ENCODE measurements around the gene CRADD. TPM values are rescaled to one million over a fixed set of nuclear protein-coding genes. Genes with fewer than 3 reads are reported as not detected.
A peak's percentile ranks its signal among the peaks of the same experiment; 100 is the strongest.
"Not testable (repeated sequence)": the region's sequence is repeated elsewhere in the genome, so short reads cannot be mapped to it uniquely, and the experiment has no call there.

Gene CRADD
- total RNA-seq, 1 experiment from 2014 or later = 14.3 TPM

GRCh38 chr12:93857991-93858447 lies 180.8 kb downstream of the CRADD start:
- no peak overlapping the region for H3K27ac ChIP-seq
- H3K9me3 ChIP-seq (replicated peaks) = no peaks in the 10 kb centered on the region
- H3K4me1 ChIP-seq (replicated peaks) = peaks cover 7% of the 10 kb centered on the region
- H3K27me3 ChIP-seq (replicated peaks) = no peaks in the 10 kb centered on the region
- H3K4me3 ChIP-seq = no peak overlapping the region
- DNase-seq (ENCODE audit: low read depth in 1 of 2, low spot score in 2 of 2) = peak in 1 of 2 experiments; percentile 21
- H3K36me3 ChIP-seq = no peaks in the 10 kb centered on the region

GRCh38 chr12:93860668-93861373 lies 183.6 kb downstream of the CRADD start:
- H3K9me3 ChIP-seq (replicated peaks) = peaks cover 3% of the 10 kb centered on the region; the same call in 1 of the 2 replicates
- peaks cover 7% of the 10 kb centered on the region for H3K4me1 ChIP-seq (replicated peaks)
- H3K27me3 ChIP-seq (replicated peaks) = no peaks in the 10 kb centered on the region
- no peak overlapping the region for H3K4me3 ChIP-seq
- H3K27ac ChIP-seq = no peak overlapping the region
- H3K36me3 ChIP-seq = no peaks in the 10 kb centered on the region
- no peak for DNase-seq (ENCODE audit: low read depth in 1 of 2, low spot score in 2 of 2)

- no peak overlapping the region for H3K4me3 ChIP-seq
- H3K27ac ChIP-seq = no peak overlapping the region
- H3K9me3 ChIP-seq (replicated peaks) = peaks cover 5% of the 10 kb centered on the region
- peaks cover 7% of the 10 kb centered on the region for H3K4me1 ChIP-seq (replicated peaks)
- H3K36me3 ChIP-seq = no peaks in the 10 kb centered on the region
- no peak for DNase-seq (ENCODE audit: low read depth in 1 of 2, low spot score in 2 of 2)
- no peaks in the 10 kb centered on the region for H3K27me3 ChIP-seq (replicated peaks)
These were observed 185.2 kb downstream of the CRADD start for GRCh38 chr12:93862424-93862823.

GRCh38 chr12:93865751-93866150 lies 188.6 kb downstream of the CRADD start:
- DNase-seq (ENCODE audit: low read depth in 1 of 2, low spot score in 2 of 2) = no peak
- Histone ChIP-seq H3K27ac (no peak overlapping the region), H3K4me1 (replicated peaks) (no peaks in the 10 kb centered on the region), H3K9me3 (replicated peaks) (peaks cover 5% of the 10 kb centered on the region), H3K27me3 (replicated peaks) (no peaks in the 10 kb centered on the region), H3K36me3 (no peaks in the 10 kb centered on the region), H3K4me3 (no peak overlapping the region)

GRCh38 chr12:93868771-93869170 lies 191.6 kb downstream of the CRADD start:
- Histone ChIP-seq H3K27ac (no peak overlapping the region), H3K36me3 (no peaks in the 10 kb centered on the region), H3K9me3 (replicated peaks) (peaks cover 10% of the 10 kb centered on the region), H3K27me3 (replicated peaks) (no peaks in the 10 kb centered on the region), H3K4me3 (no peak overlapping the region), H3K4me1 (replicated peaks) (no peaks in the 10 kb centered on the region)
- DNase-seq (ENCODE audit: low read depth in 1 of 2, low spot score in 2 of 2) = no peak

GRCh38 chr12:93870020-93870795 lies 193.0 kb downstream of the CRADD start:
- Histone ChIP-seq H3K27me3 (replicated peaks) (no peaks in the 10 kb centered on the region), H3K36me3 (no peaks in the 10 kb centered on the region), H3K27ac (no peak overlapping the region), H3K4me3 (no peak overlapping the region), H3K9me3 (replicated peaks) (peaks cover 10% of the 10 kb centered on the region), H3K4me1 (replicated peaks) (no peaks in the 10 kb centered on the region)
- no peak for DNase-seq (ENCODE audit: low read depth in 1 of 2, low spot score in 2 of 2)

GRCh38 chr12:93871566-93871965 lies 194.4 kb downstream of the CRADD start:
- not testable (repeated sequence) for H3K4me1 ChIP-seq (replicated peaks); H3K27me3 ChIP-seq (replicated peaks); DNase-seq (ENCODE audit: low read depth in 1 of 2, low spot score in 2 of 2); H3K27ac ChIP-seq; H3K4me3 ChIP-seq; H3K36me3 ChIP-seq; H3K9me3 ChIP-seq (replicated peaks)

GRCh38 chr12:93873561-93873960 lies 196.4 kb downstream of the CRADD start:
- DNase-seq (ENCODE audit: low read depth in 1 of 2, low spot score in 2 of 2) = no peak
- H3K9me3 ChIP-seq (replicated peaks) = peaks cover 4% of the 10 kb centered on the region; the same call in 1 of the 2 replicates
- H3K36me3 ChIP-seq = no peaks in the 10 kb centered on the region
- no peak overlapping the region for H3K27ac ChIP-seq
- no peaks in the 10 kb centered on the region for H3K27me3 ChIP-seq (replicated peaks)
- H3K4me1 ChIP-seq (replicated peaks) = no peaks in the 10 kb centered on the region
- H3K4me3 ChIP-seq = no peak overlapping the region

- Histone ChIP-seq H3K9me3 (replicated peaks) (peaks cover 4% of the 10 kb centered on the region; the same call in 1 of the 2 replicates), H3K27ac (no peak overlapping the region), H3K4me1 (replicated peaks) (peaks cover 3% of the 10 kb centered on the region), H3K36me3 (no peaks in the 10 kb centered on the region), H3K4me3 (no peak overlapping the region), H3K27me3 (replicated peaks) (no peaks in the 10 kb centered on the region)
- DNase-seq (ENCODE audit: low read depth in 1 of 2, low spot score in 2 of 2) = no peak
These were observed 198.0 kb downstream of the CRADD start for GRCh38 chr12:93875157-93875556.

GRCh38 chr12:93876360-93876759 lies 199.2 kb downstream of the CRADD start:
- H3K4me3 ChIP-seq = no peak overlapping the region
- H3K36me3 ChIP-seq = no peaks in the 10 kb centered on the region
- H3K9me3 ChIP-seq (replicated peaks) = peaks cover 4% of the 10 kb centered on the region; the same call in 1 of the 2 replicates
- DNase-seq (ENCODE audit: low read depth in 1 of 2, low spot score in 2 of 2) = no peak
- peaks cover 15% of the 10 kb centered on the region for H3K4me1 ChIP-seq (replicated peaks)
- no peaks in the 10 kb centered on the region for H3K27me3 ChIP-seq (replicated peaks)
- no peak overlapping the region for H3K27ac ChIP-seq

- H3K36me3 ChIP-seq = no peaks in the 10 kb centered on the region
- H3K27me3 ChIP-seq (replicated peaks) = no peaks in the 10 kb centered on the region
- no peak for DNase-seq (ENCODE audit: low read depth in 1 of 2, low spot score in 2 of 2)
- H3K27ac ChIP-seq = no peak overlapping the region
- no peak overlapping the region for H3K4me3 ChIP-seq
- no peaks in the 10 kb centered on the region for H3K9me3 ChIP-seq (replicated peaks)
- H3K4me1 ChIP-seq (replicated peaks) = peaks cover 16% of the 10 kb centered on the region
These were observed 200.3 kb downstream of the CRADD start for GRCh38 chr12:93877446-93877845.

- Histone ChIP-seq H3K27me3 (replicated peaks) (no peaks in the 10 kb centered on the region), H3K9me3 (replicated peaks) (no peaks in the 10 kb centered on the region), H3K36me3 (no peaks in the 10 kb centered on the region), H3K4me3 (no peak overlapping the region), H3K4me1 (replicated peaks) (peaks cover 36% of the 10 kb centered on the region), H3K27ac (no peak overlapping the region)
- DNase-seq (ENCODE audit: low read depth in 1 of 2, low spot score in 2 of 2) = peak in 1 of 2 experiments; percentile 33
These were observed 202.6 kb downstream of the CRADD start for GRCh38 chr12:93879476-93880421.

- Histone ChIP-seq H3K4me1 (replicated peaks) (peaks cover 49% of the 10 kb centered on the region), H3K27me3 (replicated peaks) (no peaks in the 10 kb centered on the region), H3K27ac (no peak overlapping the region), H3K4me3 (no peak overlapping the region), H3K9me3 (replicated peaks) (no peaks in the 10 kb centered on the region), H3K36me3 (no peaks in the 10 kb centered on the region)
- no peak for DNase-seq (ENCODE audit: low read depth in 1 of 2, low spot score in 2 of 2)
These were observed 203.8 kb downstream of the CRADD start for GRCh38 chr12:93880853-93881522.

Data from SJSA1 (cell line).